Skin of body (tissue), 2 donors: ENCODE measurements around the gene SCYL3. TPM values are rescaled to one million over a fixed set of nuclear protein-coding genes. Genes with fewer than 3 reads are reported as not detected.

ENCODE experiments used
- DNase-seq: peaks from one replicate; lab custom pipeline; 2025; lab: John Stamatoyannopoulos, UW
- total RNA-seq: library from RNA; depleted of rRNA; stranded (reverse); fragments of >200 nt; gene quantifications from one replicate; pipeline ENCODE4 v1.2.3, GENCODE V29; 2014

SCYL3 gene
- total RNA-seq, 1 donor from 2014 or later = 7.3 TPM

DNA sequence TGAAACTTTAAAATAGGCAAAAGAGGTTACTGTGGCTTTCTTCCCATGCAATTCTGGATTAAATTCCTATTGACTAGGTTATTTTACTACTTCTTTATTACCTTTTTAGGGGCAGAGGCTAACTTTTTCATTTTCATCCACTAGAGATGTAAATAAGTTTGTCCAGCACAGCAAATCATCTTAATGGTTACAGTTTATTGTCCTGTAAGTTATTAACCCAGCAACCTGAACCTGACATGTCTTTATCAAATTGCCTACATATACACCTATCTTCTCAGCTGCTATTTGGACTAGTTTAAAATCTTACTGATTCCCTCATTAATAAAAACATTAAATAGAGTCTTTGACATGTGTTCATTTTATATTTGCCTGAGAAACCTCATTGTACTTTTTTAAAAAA is 6.9 kb upstream of the SCYL3 start:
- DNase-seq = no peak

DNA sequence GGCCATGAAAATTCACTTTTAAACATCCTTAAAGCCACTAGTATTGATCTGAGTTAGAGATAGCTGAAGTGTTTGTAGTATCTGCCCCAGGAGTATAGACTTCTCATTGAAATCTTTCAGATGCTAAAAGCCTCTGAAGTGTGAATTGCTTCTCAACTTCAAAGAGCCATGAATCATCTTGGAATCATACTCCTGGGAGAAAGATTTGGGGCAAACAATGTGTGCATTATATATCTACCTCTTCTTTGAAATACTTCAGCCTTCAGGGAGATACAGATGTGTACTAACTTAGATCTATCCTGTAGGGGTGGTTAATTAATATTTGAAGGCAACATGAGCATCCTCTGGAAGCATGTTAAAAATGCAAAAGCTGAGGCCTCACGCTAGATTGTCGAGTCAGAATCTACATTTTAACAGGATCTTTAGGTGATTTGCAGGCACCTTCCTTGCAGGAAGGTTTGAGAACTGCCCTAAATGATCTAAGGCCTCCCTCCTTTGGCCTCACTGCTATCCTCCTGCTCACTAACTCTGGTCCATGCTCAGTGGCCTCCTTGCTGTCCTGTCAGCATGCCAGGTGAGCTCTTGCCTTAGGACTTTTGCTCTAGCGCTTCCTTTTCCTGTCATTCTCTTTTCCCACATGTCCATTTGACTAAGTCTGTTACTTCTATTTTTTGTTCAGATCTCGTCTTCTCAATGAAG is 6.0 kb upstream of the SCYL3 start:
- no peak for DNase-seq

DNA sequence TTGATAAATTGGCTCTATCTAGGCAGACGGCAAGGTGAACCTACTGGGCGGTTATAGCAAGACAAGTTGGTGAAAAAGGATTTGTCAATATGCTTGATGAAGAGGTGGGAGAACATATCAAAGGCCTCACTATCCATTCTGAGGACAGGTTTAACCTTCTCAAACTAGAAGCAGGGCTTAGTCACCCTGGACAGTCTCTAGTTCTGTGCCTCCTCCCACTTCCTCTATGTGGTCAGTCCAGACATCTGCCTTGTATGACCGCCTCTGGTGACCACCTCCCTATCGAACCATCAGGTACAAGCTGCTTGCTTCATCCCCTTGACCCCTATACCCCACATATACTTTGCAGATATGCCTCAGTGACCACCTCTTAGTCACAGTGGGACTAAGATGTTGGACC is 2.3 kb upstream of the SCYL3 start:
- no peak for DNase-seq

DNA sequence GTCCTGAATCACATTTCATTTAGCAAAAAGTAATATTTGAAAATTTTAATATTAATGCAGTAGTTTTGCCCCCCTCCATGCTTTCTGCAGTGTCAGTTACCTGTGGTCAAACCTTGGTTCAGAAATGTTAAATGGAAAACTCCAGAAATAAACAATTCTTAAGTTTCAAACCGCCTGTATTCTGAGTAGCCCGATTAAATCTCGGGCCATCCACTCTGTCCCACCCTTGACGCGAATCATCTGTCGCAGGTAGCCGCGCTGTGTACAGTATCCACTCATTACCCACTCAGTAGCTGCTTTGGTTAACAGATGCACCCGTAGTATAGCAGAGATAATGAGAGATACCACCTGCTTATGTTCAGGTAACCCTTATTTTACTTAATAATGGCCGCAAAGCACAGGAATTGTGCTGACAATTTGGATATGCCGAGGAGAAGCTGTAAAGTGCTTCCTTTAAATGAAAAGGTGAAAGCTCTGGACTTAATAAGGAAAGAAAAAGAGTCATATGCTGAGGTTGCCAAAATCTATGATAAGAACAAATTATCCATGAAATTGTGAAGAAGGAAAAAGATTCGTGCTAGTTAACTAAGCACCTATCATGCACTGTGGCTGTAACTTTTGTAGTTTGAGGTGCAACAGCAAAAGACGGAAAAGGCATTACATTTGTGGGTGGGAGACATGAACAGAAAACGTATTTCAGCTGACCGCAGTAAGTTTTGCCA is 889 bp upstream of the SCYL3 start:
- no peak for DNase-seq

GRCh38 chr1:169892927-169893644 is 610 bp downstream of the SCYL3 start:
- no peak for DNase-seq

- no peak for DNase-seq
These were observed 1.3 kb downstream of the SCYL3 start for GRCh38 chr1:169892176-169892926.

GRCh38 chr1:169891539-169891885 is 2.2 kb downstream of the SCYL3 start:
- no peak for DNase-seq

DNA sequence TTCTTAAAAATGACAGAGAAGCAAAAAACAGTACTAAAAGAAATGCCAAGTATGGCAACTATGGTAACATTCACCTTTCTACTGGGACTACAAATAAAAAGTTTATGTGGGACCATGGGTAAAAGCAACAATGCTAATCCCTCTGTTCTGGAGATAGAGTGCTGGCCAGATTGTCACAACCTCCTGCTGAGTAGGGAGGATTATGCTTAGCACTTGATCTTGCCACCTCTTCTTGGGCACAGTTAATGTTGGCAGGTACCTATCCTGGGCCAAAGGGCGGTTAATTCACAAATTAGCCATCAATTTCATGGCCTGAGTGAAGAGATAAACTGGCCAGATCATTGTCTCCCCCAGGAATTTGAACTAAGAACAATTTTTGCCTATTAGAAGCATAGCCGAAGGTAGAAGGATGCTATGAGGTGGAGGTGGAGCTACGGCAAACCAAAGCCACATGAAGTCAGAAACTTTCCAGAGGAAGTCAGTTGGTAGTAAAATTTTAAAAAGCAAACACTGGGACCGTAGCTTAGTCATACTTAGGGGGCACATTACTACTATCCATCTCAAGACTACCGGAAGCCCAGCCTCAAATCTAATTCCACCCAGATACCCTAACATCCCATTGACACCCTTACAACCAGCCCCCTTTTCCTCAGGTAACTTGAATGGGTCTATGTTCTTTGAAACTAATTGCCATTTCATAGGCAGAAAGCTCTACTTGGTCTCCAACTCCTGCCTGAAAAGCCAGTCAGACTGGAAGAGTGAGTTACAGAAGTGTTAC is 2.7 kb downstream of the SCYL3 start:
- DNase-seq = no peak

DNA sequence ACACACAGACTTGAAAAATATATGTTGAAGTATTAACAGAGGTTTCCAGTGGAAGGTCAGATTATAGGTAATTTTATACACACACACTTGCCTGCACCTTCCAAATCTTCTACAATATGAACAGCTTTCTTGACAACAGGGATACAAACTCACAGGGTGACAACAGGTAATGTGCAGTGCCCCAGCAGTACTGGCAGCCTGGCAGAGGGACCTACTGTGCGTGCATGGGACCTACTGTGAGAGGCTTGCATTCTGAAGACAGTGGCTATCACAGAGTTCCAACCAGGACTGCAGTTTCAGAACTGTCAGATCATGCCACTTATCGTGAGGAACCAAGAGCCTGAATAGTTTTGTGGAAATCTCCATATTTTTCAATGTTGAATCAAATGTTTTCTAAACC is 3.8 kb downstream of the SCYL3 start:
- DNase-seq = no peak

- DNase-seq = no peak
These were observed 6.8 kb downstream of the SCYL3 start for GRCh38 chr1:169886931-169887330.

GRCh38 chr1:169886422-169886821 is 7.3 kb downstream of the SCYL3 start:
- DNase-seq = no peak

DNA sequence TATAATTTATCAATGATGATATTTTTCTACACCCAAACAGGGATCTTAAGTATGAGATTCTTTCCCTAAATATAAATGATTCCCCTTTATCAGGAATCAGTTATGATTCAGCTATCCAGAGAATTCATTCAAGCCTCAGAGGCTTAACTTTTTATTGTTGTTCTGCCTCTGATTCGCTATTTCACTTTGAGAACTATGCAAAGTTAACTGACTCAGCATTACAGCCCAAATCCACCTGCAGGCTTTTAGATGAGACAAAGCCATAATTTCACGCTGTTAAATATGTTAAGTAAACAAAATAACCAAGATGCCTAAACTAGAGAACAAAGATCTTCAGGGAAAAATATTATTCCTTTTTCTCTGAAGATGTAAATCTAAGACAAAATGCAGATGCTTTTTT is 8.5 kb downstream of the SCYL3 start:
- DNase-seq = no peak

- DNase-seq = no peak
These were observed 9.1 kb downstream of the SCYL3 start for GRCh38 chr1:169884634-169885033.

GRCh38 chr1:169882039-169882511 is 11.6 kb downstream of the SCYL3 start:
- no peak for DNase-seq

DNA sequence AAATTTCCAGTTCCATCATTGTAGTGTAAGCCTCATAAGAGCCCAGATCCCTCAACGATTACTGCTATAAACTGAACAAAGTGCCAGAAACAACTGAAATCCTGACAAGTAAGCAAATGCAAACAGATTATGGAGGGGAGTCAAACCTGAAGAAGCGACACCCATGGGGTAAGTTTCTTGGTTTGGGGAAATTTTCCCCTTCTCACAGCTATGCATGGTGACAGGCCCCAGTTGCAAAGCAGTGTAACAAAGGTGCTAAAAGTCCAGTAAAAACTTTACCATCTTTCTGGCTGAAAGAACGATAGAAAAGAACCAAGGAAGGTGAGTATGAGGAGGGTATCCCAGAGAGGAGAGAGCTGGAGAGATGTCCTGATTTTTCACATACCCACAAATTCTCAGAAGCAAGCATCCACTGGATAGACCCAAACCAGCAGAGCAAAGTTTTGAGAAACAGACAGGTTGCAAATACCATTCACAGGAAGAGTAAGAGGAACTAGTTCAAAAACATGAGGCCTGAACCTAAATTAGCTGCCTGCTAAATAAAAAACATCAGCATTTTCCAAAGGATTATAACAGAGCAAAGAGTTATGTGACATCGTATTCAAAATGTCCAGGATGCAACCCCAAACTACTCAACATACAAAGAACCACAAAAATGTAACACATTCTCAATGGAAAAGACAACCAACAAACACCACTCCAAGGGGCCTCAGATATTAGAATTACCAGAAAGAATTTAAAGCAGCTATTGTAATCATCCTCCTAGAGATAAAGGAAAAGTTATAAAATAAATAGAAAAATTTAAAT is 14.5 kb downstream of the SCYL3 start:
- no peak for DNase-seq

DNA sequence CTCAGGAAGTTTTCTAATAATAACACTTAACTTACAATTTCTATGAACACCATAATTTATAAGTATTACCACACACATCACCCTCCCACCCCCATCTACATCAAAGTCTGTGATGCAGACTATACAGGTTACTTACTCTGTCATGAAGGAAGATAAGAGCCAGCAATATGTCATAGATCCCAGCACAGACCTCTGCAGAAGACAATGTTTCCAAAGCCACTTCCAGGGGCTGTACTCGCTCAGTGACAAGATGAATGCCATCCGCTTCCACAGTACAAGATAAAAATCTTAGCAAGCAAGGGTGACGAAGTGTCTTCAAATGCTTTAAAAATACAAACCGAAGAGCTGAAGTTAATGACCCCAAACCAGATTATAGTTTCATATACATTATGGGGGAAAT is 15.2 kb downstream of the SCYL3 start:
- DNase-seq = no peak

DNA sequence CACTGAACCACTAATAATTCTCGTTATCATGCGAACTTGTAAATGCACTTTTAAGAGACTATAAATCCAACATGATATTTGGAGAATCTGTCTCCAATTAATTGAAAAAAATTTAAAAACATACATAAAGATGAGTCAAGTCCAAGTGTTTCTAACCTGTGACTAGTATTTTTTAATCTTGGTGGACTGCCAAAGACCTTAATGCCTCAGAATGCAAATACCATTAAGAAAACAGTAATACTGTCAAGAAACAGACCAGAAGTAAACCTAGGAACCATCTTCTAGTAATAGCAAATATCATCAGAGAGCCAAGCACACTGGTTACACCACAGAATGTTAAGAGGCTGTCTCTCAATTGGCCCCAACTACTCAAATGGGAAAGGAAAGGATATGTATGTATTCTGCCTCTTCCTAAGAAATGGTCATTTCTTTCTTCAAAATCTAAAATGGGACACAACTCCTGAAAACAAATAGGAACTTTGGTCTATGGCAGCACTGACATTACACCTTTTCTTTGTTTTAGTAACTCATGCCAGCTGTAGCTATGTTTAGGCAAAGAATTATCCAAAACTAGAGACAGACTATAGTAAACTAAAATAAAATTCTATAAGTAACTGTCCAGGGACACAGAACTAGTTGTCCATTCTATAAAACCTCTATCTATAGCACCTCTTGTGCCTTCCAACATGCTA is 15.8 kb downstream of the SCYL3 start:
- no peak for DNase-seq

- DNase-seq = no peak
These were observed 19.5 kb downstream of the SCYL3 start for GRCh38 chr1:169874229-169874628.

GRCh38 chr1:169873582-169874199 is 20.0 kb downstream of the SCYL3 start:
- no peak for DNase-seq
